SK-N-SH treated with all-trans-retinoic acid at 6 μM for 48 hours (cell line): ENCODE measurements around the gene NCDN.

Experiments used
- ISL1 ChIP-seq: fragments of 250-450 bp; sonication (Bioruptor Pico); IDR thresholded peaks from 2 replicates; pipeline ENCODE4 v2.1.2; 2022; ENCODE audit warnings: mild to moderate bottlenecking, moderate library complexity
- OSR1 ChIP-seq: fragments of 250-450 bp; sonication (Bioruptor Pico); IDR thresholded peaks from 2 replicates; pipeline ENCODE4 v1.8.0; 2022; ENCODE audit warnings: moderate library complexity, mild to moderate bottlenecking, inconsistent platforms
- ZFP30 ChIP-seq: fragments of 450-650 bp; formaldehyde crosslinking; IDR thresholded peaks from 2 replicates; pipeline ENCODE4 v1.5.0; 2022; ENCODE audit warnings: mild to moderate bottlenecking, moderate library complexity
- TF ChIP-seq, protein P1 (sequence below): fragments of 250-450 bp; sonication (Bioruptor Pico); IDR thresholded peaks from 2 replicates; pipeline ENCODE4 v1.8.0; 2020; ENCODE audit warnings: mild to moderate bottlenecking, moderate library complexity, borderline replicate concordance

DNA sequence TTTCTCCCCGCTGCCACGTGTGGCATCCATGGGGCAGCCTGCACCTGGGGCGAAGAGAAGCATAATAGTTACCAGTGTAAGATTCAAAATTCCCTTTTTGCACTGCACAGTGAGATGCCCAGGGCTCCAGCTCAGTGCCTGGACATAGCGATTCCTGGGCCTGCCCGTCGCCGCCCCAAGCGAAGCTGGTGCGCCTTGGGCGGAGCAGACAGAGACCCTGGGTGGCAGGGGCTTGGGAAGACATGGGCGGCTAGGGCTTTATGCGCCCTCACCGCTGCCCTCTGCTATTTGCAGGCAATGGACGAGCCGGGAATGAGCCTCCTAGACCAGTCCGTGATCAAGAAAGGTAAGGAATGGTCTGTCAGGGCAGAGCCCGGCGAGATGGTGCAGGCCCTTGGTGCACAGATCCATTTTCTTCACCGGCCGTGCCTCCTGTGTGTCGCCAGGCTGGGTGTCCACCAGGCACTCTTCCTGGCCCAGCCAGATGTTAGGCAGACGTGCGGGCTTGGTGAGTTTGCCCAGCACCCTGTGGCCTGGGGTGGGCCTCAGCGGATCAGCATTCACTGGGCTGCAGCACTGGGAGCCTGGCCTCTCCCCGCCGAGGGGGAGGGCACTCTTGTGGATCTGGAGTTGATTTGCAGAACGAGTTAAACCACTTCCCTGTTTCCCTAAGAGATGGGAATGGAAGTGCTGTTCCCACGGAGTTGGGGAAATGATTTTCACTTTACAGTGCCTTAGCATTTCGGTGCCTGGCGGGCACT, 17.2 kb downstream of the NCDN start:
- TF ChIP-seq ISL1 (CRISPR knock-in tag) = no peak
- no peak for TF ChIP-seq ZFP30 (CRISPR knock-in tag)
- TF ChIP-seq, protein P1, sequence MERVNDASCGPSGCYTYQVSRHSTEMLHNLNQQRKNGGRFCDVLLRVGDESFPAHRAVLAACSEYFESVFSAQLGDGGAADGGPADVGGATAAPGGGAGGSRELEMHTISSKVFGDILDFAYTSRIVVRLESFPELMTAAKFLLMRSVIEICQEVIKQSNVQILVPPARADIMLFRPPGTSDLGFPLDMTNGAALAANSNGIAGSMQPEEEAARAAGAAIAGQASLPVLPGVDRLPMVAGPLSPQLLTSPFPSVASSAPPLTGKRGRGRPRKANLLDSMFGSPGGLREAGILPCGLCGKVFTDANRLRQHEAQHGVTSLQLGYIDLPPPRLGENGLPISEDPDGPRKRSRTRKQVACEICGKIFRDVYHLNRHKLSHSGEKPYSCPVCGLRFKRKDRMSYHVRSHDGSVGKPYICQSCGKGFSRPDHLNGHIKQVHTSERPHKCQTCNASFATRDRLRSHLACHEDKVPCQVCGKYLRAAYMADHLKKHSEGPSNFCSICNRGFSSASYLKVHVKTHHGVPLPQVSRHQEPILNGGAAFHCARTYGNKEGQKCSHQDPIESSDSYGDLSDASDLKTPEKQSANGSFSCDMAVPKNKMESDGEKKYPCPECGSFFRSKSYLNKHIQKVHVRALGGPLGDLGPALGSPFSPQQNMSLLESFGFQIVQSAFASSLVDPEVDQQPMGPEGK (CRISPR knock-in tag) = no peak
- no peak for TF ChIP-seq OSR1 (CRISPR knock-in tag)
